Fibroblast of the aortic adventitia (primary cell): ENCODE data around the gene DHRS1. TPM values are rescaled to one million over a fixed set of nuclear protein-coding genes. Genes with fewer than 3 reads are reported as not detected.

ENCODE experiments used
- DNase-seq: peaks from one replicate; pipeline ENCODE4 v3.0.0-alpha.2; 2010; ENCODE audit warnings: low read depth
- H3K4me3 ChIP-seq: 2 replicates; pipeline ENCODE4 v1.5.1; 2011; ENCODE audit warnings: low read depth, mild to moderate bottlenecking, control low read depth, low read length, moderate library complexity
- total RNA-seq: library from RNA; depleted of rRNA; stranded (reverse); fragments of >200 nt; gene quantifications from 2 replicates; pipeline ENCODE4 v1.2.3, GENCODE V29; 2012; ENCODE audit warnings: low replicate concordance
- TF ChIP-seq, protein P1 (sequence below): IDR thresholded peaks from 2 replicates; pipeline ENCODE4 v1.5.1; 2011; ENCODE audit warnings: mild to moderate bottlenecking, low read length, control low read depth, inconsistent platforms; ENCODE audit not compliant: insufficient read depth

The DHRS1 gene
- total RNA-seq, 1 donor: 20.7 TPM

DNA sequence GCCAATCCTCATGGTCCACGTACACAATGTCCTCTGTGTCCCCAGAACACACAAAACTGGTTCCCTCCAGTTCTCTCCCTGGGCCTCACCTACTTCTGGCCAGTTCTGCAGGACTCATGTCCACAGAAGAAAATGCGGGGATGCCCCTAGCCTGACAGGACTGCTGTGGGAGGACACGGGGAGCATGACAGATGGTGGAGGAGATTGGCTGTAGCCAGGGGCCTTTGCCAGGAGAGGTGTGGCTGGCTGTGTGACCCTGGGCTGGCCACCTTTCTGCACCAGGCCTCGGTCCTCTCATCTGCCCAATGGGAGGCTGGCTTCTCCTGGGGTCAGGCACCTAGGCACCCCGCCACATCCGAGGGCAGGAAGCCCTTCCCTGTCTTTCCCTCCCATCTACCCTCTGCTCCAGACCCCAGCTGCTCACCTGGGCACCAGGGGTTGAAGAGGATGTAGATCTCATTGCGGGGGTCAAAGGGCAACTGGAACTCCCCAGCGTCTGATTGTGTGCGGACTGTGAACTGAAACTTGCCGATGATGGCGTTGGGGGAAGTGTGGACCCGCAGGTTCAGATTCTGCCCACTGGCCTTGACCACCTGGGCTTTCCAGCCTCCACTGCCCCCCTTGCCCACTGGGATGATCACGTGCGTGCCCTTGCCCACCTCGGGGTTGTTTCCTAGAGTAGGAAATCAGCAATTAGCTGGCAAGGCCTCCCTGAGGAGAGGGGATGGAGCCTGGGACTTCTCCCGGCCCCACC, 39.4 kb downstream of the DHRS1 start:
- H3K4me3 ChIP-seq: no peak overlapping the region
- DNase-seq: no peak
- TF ChIP-seq, protein P1, sequence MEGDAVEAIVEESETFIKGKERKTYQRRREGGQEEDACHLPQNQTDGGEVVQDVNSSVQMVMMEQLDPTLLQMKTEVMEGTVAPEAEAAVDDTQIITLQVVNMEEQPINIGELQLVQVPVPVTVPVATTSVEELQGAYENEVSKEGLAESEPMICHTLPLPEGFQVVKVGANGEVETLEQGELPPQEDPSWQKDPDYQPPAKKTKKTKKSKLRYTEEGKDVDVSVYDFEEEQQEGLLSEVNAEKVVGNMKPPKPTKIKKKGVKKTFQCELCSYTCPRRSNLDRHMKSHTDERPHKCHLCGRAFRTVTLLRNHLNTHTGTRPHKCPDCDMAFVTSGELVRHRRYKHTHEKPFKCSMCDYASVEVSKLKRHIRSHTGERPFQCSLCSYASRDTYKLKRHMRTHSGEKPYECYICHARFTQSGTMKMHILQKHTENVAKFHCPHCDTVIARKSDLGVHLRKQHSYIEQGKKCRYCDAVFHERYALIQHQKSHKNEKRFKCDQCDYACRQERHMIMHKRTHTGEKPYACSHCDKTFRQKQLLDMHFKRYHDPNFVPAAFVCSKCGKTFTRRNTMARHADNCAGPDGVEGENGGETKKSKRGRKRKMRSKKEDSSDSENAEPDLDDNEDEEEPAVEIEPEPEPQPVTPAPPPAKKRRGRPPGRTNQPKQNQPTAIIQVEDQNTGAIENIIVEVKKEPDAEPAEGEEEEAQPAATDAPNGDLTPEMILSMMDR: no peak

GRCh38 chr14:24259282-24260025, 40.1 kb downstream of the DHRS1 start:
- DNase-seq: peak; percentile 75
- no peak overlapping the region for H3K4me3 ChIP-seq
- TF ChIP-seq, protein P1: no peak

DNA sequence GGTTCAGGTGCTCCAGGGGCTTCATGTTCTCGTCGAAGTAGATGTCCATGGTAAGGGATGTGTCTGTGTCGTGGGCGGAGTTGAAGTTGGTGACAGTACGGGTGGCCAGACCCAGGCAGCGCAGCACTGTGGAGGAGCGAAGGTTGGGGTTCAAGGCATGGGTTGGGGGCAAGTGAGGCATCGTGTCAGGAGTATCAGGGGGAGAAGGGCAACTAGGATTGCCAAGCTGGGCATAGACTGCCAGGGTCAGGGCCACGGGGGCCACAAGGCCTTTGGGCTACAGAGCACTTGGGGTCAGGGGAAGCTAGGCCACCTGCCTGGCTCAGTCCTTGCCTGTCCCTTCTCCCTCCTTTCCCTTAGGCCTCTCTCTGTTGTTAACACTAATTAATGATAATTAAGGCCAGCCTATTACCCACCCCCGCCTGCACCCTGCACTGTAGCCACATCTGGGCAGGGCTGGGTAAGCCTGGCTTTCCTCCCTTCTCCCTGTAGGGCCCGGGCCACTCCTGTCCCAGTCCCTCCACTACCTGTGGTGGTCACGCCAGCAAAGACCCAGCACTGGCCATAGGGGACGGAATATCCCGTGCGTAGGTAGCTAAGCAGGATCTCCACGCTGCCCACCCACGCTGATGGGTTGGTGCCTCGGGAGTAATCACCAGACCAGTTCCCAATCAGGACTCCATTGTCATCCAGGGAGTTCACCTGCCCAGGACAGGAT, 40.9 kb downstream of the DHRS1 start:
- no peak for DNase-seq
- TF ChIP-seq, protein P1: no peak
- H3K4me3 ChIP-seq: no peak overlapping the region

DNA sequence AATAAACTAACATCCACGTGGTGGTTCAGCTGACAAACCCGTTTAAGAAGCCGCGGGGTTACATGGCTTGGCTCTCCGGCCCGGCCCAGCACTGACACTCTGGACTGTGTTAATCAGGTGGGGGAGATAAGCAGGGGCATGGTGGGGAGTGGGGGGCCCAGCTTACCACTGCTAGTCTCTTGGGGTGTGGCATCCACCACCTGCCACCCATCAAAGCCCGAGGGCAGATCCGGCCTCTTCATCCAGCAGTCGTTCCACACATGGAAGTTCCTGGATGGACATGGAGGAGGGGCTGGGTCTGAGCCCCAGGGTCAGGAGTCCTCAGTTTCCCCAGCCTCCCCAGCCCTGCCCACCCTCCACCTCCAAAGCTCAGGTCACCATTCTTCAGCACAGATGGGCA, 41.5 kb downstream of the DHRS1 start:
- H3K4me3 ChIP-seq: no peak overlapping the region
- TF ChIP-seq, protein P1: no peak
- no peak for DNase-seq

DNA sequence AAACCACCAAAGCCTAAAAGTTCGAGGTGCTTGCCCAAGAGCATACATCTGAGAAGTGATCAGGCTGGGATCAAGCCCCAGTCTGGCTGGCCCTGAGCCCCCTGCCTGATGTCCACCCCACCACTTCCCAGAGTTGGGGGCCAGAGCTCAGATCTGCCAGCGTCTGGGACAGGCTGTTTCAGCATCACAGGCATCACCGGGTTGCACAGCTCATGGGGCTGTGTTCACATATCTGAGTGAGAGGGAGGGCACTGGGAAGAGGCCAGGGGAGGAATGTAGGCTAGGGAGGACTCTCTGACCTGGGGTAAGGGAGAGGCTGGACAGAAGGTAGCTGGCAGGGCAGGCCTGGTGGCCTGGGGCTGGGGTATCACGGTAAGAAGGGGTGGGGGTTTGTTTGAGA, 42.6 kb downstream of the DHRS1 start:
- no peak overlapping the region for H3K4me3 ChIP-seq
- TF ChIP-seq, protein P1: no peak
- no peak for DNase-seq

DNA sequence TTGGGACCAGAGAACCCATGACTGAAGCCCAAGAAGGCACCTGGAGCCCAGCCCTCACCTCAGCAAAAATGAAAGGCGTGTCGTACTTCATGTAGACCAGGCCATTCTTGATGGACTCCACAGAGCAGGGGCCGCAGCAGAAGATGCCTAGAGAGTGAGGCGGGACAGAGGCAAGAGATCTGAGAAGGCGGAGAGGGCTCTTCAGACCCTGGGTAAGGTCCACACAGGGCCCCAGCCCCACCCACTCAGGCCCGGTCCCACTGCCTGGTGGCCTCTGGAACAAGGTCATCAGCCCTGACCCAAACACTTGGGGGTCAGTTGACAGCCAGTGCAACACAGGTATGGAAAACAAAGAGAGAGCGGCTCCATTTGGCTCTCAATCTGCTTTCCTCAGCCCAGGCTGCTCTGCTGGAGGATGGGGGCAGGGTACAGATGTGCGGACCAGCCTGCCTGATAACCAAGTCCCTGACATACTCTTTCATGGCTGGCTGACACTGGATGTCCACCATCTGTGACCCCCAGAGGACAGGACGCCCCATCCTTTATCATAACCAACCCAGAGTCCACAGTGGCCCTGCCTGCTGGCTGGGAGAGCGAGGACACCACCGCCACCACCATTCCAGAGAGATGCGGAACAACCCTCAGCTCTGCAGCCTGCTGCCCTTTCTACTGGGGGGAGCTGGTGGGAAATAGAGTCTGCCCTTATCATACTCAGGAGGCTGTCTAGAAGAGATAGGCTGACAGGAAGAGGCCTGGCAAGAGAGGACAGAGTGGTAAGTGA, 43.5 kb downstream of the DHRS1 start:
- no peak for DNase-seq
- H3K4me3 ChIP-seq: no peak overlapping the region
- TF ChIP-seq, protein P1: no peak
